Measurements from ENCODE around the gene TATDN2.

DNA sequence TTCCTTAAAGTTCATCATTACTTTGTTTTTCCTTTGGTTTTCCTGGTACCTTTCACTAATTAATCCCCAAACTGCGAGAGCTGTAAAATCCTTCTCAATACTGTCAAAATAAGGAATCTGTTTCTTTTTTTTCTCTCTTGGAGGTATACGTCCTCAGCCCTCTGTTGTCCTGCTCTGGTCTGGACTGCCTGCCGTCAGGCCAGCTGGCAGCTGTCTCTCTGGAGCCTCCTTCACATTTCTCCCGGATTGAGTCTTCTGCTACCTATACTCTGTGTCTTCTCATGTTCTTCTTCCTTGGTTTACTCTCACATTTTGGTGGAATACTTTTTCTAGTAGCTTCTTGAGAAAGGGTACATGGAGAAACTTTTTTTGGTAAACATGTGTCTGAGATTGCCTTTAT lies 13.8 kb downstream of the TATDN2 start:
- TF ChIP-seq POLR2A (IDR thresholded peaks at IDR 0.05): no peak
- TF ChIP-seq, protein P1, sequence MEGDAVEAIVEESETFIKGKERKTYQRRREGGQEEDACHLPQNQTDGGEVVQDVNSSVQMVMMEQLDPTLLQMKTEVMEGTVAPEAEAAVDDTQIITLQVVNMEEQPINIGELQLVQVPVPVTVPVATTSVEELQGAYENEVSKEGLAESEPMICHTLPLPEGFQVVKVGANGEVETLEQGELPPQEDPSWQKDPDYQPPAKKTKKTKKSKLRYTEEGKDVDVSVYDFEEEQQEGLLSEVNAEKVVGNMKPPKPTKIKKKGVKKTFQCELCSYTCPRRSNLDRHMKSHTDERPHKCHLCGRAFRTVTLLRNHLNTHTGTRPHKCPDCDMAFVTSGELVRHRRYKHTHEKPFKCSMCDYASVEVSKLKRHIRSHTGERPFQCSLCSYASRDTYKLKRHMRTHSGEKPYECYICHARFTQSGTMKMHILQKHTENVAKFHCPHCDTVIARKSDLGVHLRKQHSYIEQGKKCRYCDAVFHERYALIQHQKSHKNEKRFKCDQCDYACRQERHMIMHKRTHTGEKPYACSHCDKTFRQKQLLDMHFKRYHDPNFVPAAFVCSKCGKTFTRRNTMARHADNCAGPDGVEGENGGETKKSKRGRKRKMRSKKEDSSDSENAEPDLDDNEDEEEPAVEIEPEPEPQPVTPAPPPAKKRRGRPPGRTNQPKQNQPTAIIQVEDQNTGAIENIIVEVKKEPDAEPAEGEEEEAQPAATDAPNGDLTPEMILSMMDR (IDR thresholded peaks at IDR 0.05 in 8 of 11, conservative IDR thresholded peaks at IDR 0.05 in 3 of 11): no peak

All from spleen (tissue), 7 donors.